Left lung (tissue), 10 donors: ENCODE measurements around the gene DNAJC4. TPM values are rescaled to one million over a fixed set of nuclear protein-coding genes. Genes with fewer than 3 reads are reported as not detected.

ENCODE experiments used
- ATAC-seq: fragments of 200-7000 bp; cut with Tn5 transposase; one replicate; pipeline ENCODE4 v1.9.1; 2020; ENCODE audit warnings: moderate library complexity
- DNase-seq, 4 donors: peaks; one replicate each; pipeline ENCODE4 v3.0.0-alpha.2; 2013 to 2020
- H3K27ac ChIP-seq, 2 donors: fragments of 200-600 bp; sonication (generic) in 1 of 2; one replicate each; pipeline versions ENCODE4 v1.5.0 to v1.8.0; 2020 to 2021
- H3K27me3 ChIP-seq, 2 donors: fragments of 200-600 bp; sonication (generic) in 1 of 2; one replicate each; pipeline versions ENCODE4 v1.5.0 to v1.8.0; 2020 to 2021
- H3K36me3 ChIP-seq, 2 donors: fragments of 200-600 bp; sonication (generic) in 1 of 2; one replicate each; pipeline versions ENCODE4 v1.5.0 to v1.8.0; 2020 to 2021
- H3K4me1 ChIP-seq, 2 donors: fragments of 200-600 bp; one replicate each; pipeline ENCODE4 v1.8.0; 2021
- H3K4me3 ChIP-seq, 2 donors: fragments of 200-600 bp; sonication (generic) in 1 of 2; one replicate each; pipeline versions ENCODE4 v1.5.0 to v1.8.0; 2020 to 2021; ENCODE audit warnings: mild to moderate bottlenecking in 1 of 2
- H3K9me3 ChIP-seq, 2 donors: fragments of 200-600 bp; sonication (generic) in 1 of 2; one replicate each; pipeline versions ENCODE4 v1.5.0 to v1.8.0; 2020 to 2021
- CTCF ChIP-seq, 2 donors: fragments of 200-600 bp; sonication (generic) in 1 of 2; IDR thresholded peaks; one replicate each; pipeline versions ENCODE4 v1.5.0 to v1.8.0; 2021; ENCODE audit warnings: antibody characterized with exemption in 2 of 2
- intact Hi-C, 2 donors: fragments of 100-400 bp; cut with DNase I; formaldehyde crosslinking; loops; one replicate each; pipeline versions ENCODE4 v1.11.2 to v1.14.2; 2022
- polyA plus RNA-seq, 6 donors: library from polyadenylated mRNA; unstranded; fragments of 120-200 nt; gene quantifications; one replicate each; pipeline ENCODE4 v1.2.1, GENCODE V29; 2013; ENCODE audit not compliant: insufficient read length in 6 of 6
- total RNA-seq, 2 donors: library from RNA; stranded (reverse); fragmentation: NEBNext Ultra II Directional; extraction: Animal tissue kit (Norgen Biotek cat#: 25700); gene quantifications; one replicate each; pipeline ENCODE4 v1.2.1, GENCODE V29; 2021
- donor health status: DM: no; HTN: yes; CAD: no.
- donor health status: DM: no; HTN: no; CAD: no.

DNAJC4 gene
- total and polyA plus RNA-seq, 8 donors, result 26.0 to 83.9 (median 68.7) TPM

DNA sequence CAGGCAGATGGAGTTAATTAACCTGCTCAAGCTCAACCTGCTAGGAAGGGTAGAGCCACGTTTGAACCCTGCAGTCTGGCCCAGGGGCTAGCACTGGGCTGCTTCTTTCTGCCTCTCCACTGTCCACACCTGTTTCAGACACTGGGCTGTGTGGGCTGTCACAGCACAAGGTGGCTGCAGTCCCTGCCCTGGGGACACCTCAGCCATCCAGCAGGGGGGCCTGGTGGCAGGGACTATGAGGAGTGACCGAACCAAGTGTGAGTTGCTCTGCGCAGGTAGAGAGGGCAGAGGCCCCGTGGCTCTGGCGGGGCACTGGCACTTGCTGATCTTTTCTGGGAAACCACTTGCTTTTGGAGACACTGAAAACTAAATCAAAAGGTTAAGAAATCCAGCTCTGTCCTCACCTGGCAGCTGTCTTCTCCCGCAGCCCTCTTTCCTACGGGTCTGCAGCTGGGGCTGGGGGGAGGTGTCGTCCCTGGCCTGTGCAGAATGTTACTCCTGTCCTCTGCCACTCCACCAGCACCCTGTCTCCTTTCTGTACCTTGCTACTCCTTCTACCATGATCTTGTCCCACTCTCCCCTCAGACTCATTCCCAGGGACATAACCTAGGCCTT lies 48.3 kb downstream of the DNAJC4 start:
- H3K9me3 ChIP-seq, result no peaks in the 10 kb centered on the region
- H3K27me3 ChIP-seq, result no peaks in the 10 kb centered on the region
- ATAC-seq (no peak), DNase-seq (no peak)
- H3K36me3 ChIP-seq, result peaks cover 0 to 56% of the 10 kb centered on the region in 2 donors
- H3K4me1 ChIP-seq, result peaks cover 7 to 10% of the 10 kb centered on the region in 2 donors
- H3K27ac ChIP-seq, result no peak overlapping the region
- intact Hi-C loops, result no loop called here
- no peak for TF ChIP-seq CTCF (IDR thresholded peaks at IDR 0.05)
- no peak overlapping the region for H3K4me3 ChIP-seq

DNA sequence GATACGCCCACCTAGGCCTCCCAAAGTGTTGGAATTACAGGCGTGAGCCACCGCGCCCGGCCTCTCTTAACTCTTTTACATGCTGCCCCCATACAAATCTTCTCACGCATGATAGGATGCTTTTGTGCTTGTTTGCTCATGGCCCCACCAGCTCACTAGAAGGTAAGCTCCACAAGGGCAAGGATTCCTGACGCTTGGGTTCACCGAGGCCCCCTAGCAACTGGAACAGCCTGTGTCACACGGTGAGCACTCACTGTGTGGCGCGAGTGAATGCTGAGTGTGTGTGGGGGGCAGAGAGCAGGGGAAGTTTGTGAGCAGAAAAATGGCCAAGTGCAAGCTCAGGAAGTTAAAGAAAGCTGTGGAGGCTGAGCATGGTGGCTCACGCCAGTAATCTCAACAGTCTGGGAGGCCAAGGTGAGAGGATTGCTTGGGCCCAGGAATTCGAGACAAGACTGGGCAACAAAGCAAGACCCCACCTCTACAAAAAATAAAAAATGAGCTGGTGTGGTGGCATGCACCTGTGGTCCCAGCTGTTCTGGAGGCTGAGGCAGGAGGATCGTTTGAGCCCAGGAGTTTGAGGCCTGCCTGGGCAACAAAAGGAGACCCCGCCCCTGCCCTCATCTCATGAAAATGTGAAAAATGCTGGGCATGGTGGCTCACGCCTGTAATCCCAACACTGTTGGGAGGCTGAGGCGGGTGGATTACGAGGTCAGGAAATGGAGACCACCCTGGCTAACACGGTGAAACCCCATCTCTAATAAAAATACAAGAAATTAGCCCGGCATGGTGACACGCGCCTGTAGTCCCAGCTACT lies 51.8 kb downstream of the DNAJC4 start:
- Histone ChIP-seq H3K4me1 (peaks cover 18 to 29% of the 10 kb centered on the region in 2 donors), H3K9me3 (no peaks in the 10 kb centered on the region), H3K4me3 (no peak overlapping the region), H3K36me3 (peaks cover 0 to 34% of the 10 kb centered on the region in 2 donors), H3K27ac (no peak overlapping the region), H3K27me3 (no peaks in the 10 kb centered on the region)
- no peak for TF ChIP-seq CTCF (IDR thresholded peaks at IDR 0.05)
- ATAC-seq (no peak), DNase-seq (no peak)
- intact Hi-C loops, result no loop called here

- intact Hi-C loops, result no loop called here
These were observed 52.7 kb downstream of the DNAJC4 start for GRCh38 chr11:64283092-64283491.

More at GRCh38 chr11:64283092-64283491, 52.7 kb downstream of the DNAJC4 start:
- Histone ChIP-seq H3K4me1 (peaks cover 18 to 29% of the 10 kb centered on the region in 2 donors), H3K27me3 (no peaks in the 10 kb centered on the region), H3K9me3 (no peaks in the 10 kb centered on the region), H3K4me3 (peak overlapping the region in 1 of 2 donors; percentile 95), H3K27ac (no peak overlapping the region), H3K36me3 (peaks cover 0 to 28% of the 10 kb centered on the region in 2 donors)
- ATAC-seq (no peak), DNase-seq (no peak)
- TF ChIP-seq CTCF (IDR thresholded peaks at IDR 0.05), result no peak

Other genes starting within 250 kb of the DNAJC4 start
- gene OTUB1, start 244.1 kb upstream of the DNAJC4 start, total RNA-seq, result 10 to 100 TPM; 65.0 to 67.7 TPM
- gene OTUB1, start 244.1 kb upstream of the DNAJC4 start, polyA plus RNA-seq, result 10 to 100 TPM; 80.9 to 94.8 (median 84.0) TPM
- under 1 TPM; 0.15 to 0.18 TPM for gene FLRT1, start 194.6 kb upstream of the DNAJC4 start, total RNA-seq
- 1 to 10 TPM; 2.6 to 5.5 (median 4.0) TPM for gene FLRT1, start 194.6 kb upstream of the DNAJC4 start, polyA plus RNA-seq
- gene MACROD1, start 64.4 kb upstream of the DNAJC4 start, total RNA-seq, result 10 to 100 TPM; 13.5 to 19.8 TPM
- gene MACROD1, start 64.4 kb upstream of the DNAJC4 start, polyA plus RNA-seq, result 10 to 100 TPM; 18.5 to 25.1 (median 22.0) TPM
- 100 to 1,000 TPM; 124 to 149 TPM for gene STIP1, start 44.4 kb upstream of the DNAJC4 start, total RNA-seq
- 100 to 1,000 TPM; 142 to 209 (median 172) TPM for gene STIP1, start 44.4 kb upstream of the DNAJC4 start, polyA plus RNA-seq
- gene FERMT3, start 23.8 kb upstream of the DNAJC4 start, total RNA-seq, result 100 to 1,000 TPM in 1 of 2 donors, 10 to 100 TPM in 1; 42.2 to 100 TPM
- 10 to 100 TPM in 3 of 6 donors, 1 to 10 TPM in 3; 9.1 to 11.9 (median 10.1) TPM for gene FERMT3, start 23.8 kb upstream of the DNAJC4 start, polyA plus RNA-seq
- 10 to 100 TPM; 26.8 to 28.9 TPM for gene TRPT1, start 4.4 kb upstream of the DNAJC4 start, total RNA-seq
- gene TRPT1, start 4.4 kb upstream of the DNAJC4 start, polyA plus RNA-seq, result 10 to 100 TPM; 26.3 to 33.2 (median 28.9) TPM
- gene NUDT22, start 4.3 kb upstream of the DNAJC4 start, total RNA-seq, result 10 to 100 TPM; 50.6 to 54.3 TPM
- 10 to 100 TPM; 17.1 to 28.7 (median 21.5) TPM for gene NUDT22, start 4.3 kb upstream of the DNAJC4 start, polyA plus RNA-seq
- gene VEGFB, start 4.0 kb downstream of the DNAJC4 start, total RNA-seq, result 100 to 1,000 TPM; 107 to 132 TPM
- 100 to 1,000 TPM in 1 of 6 donors, 10 to 100 TPM in 5; 72.9 to 111 (median 81.7) TPM for gene VEGFB, start 4.0 kb downstream of the DNAJC4 start, polyA plus RNA-seq
- gene FKBP2, start 10.5 kb downstream of the DNAJC4 start, total RNA-seq, result 10 to 100 TPM; 61.9 to 66.1 TPM
- 10 to 100 TPM; 59.5 to 81.4 (median 70.7) TPM for gene FKBP2, start 10.5 kb downstream of the DNAJC4 start, polyA plus RNA-seq
- gene PPP1R14B, start 16.4 kb downstream of the DNAJC4 start, total RNA-seq, result 100 to 1,000 TPM; 154 to 200 TPM
- gene PPP1R14B, start 16.4 kb downstream of the DNAJC4 start, polyA plus RNA-seq, result 100 to 1,000 TPM in 1 of 6 donors, 10 to 100 TPM in 5; 56.7 to 100 (median 79.5) TPM
- 10 to 100 TPM; 39.1 to 42.7 TPM for gene PLCB3, start 21.0 kb downstream of the DNAJC4 start, total RNA-seq
- 10 to 100 TPM; 18.9 to 27.4 (median 21.7) TPM for gene PLCB3, start 21.0 kb downstream of the DNAJC4 start, polyA plus RNA-seq
- gene BAD, start 54.1 kb downstream of the DNAJC4 start, total RNA-seq, result 10 to 100 TPM; 58.8 to 71.4 TPM
- 10 to 100 TPM; 45.0 to 62.1 (median 52.2) TPM for gene BAD, start 54.1 kb downstream of the DNAJC4 start, polyA plus RNA-seq
- 10 to 100 TPM; 34.1 to 39.6 TPM for gene GPR137, start 55.3 kb downstream of the DNAJC4 start, total RNA-seq
- 10 to 100 TPM; 23.6 to 33.7 (median 30.5) TPM for gene GPR137, start 55.3 kb downstream of the DNAJC4 start, polyA plus RNA-seq
- not detected for gene KCNK4, start 60.8 kb downstream of the DNAJC4 start, total RNA-seq
- gene KCNK4, start 60.8 kb downstream of the DNAJC4 start, polyA plus RNA-seq, result under 1 TPM in 2 of 6 donors, not detected in 4; 0.11 to 0.14 TPM
- gene CATSPERZ, start 69.8 kb downstream of the DNAJC4 start, total RNA-seq, result not detected
- not detected for gene CATSPERZ, start 69.8 kb downstream of the DNAJC4 start, polyA plus RNA-seq
- 10 to 100 TPM; 42.8 to 60.1 TPM for gene ESRRA, start 75.0 kb downstream of the DNAJC4 start, total RNA-seq
- gene ESRRA, start 75.0 kb downstream of the DNAJC4 start, polyA plus RNA-seq, result 10 to 100 TPM; 10.2 to 19.3 (median 12.6) TPM
- 100 to 1,000 TPM; 178 to 196 TPM for gene TRMT112, start 87.0 kb downstream of the DNAJC4 start, total RNA-seq
- gene TRMT112, start 87.0 kb downstream of the DNAJC4 start, polyA plus RNA-seq, result 100 to 1,000 TPM; 211 to 252 (median 222) TPM
- 100 to 1,000 TPM; 165 to 208 TPM for gene PRDX5, start 87.6 kb downstream of the DNAJC4 start, total RNA-seq
- gene PRDX5, start 87.6 kb downstream of the DNAJC4 start, polyA plus RNA-seq, result 100 to 1,000 TPM; 150 to 209 (median 171) TPM
- gene CCDC88B, start 109.7 kb downstream of the DNAJC4 start, total RNA-seq, result 10 to 100 TPM; 12.1 to 35.7 TPM
- gene CCDC88B, start 109.7 kb downstream of the DNAJC4 start, polyA plus RNA-seq, result 1 to 10 TPM; 4.7 to 7.0 (median 6.0) TPM
- 10 to 100 TPM; 37.1 to 57.6 TPM for gene RPS6KA4, start 128.6 kb downstream of the DNAJC4 start, total RNA-seq
- 10 to 100 TPM; 10.6 to 17.6 (median 12.9) TPM for gene RPS6KA4, start 128.6 kb downstream of the DNAJC4 start, polyA plus RNA-seq